ENCODE results near the gene C16orf74. TPM values are rescaled to one million over a fixed set of nuclear protein-coding genes. Genes with fewer than 3 reads are reported as not detected.

The C16orf74 gene
- total and polyA plus RNA-seq, 7 donors, result 0.60 to 8.3 (median 1.4) TPM; not detected in 1

DNA sequence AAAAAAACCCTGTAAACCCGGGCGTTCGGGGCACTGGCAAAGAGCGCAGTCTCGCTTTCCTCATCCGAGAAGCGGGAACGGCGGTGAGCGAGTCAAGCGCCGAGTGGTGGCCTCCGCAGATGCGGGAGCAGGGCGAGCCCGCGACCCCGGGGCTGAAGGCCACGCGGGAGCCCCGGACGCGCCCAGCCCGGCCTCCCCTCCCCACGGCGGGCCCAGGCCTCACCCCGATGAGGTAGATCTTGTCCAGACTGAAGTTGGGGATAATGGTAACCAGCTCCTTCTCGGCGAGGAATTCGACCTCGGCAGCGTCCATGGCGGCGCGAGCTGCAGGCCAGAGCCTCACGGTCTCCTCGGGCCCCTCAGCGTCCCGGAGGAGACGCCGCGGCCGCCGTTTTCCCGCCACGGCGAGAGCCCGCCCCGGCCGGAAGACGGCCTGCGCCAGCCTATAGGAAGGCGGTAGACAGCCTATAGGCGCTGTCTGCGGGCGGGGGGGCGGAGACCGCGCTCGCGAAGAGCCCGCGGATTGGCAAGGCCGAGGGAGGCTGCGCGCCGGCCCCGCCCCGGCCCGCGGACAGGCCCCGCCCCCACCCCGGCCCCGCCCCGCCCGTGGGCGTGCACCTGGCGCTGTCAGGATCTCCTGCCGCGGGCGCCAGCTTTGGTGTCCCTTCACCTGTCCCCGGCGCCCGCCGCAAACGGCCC, 62.2 kb downstream of the C16orf74 start, which contains the start of gene GINS2:
Gene GINS2, minus strand, starts transcription at position 369 of the 699 bp plus-strand sequence. Its CDS starts 56 bp downstream, at position 313.
- DNase-seq, result peak; percentile 95
- 1% methylated on average over 86 of the region's 86 CpGs for WGBS, 2 donors
- H3K27me3 ChIP-seq, result peaks cover 0 to 5% (median 0%) of the 10 kb centered on the region in 3 donors
- H3K4me3 ChIP-seq, result peak within 1 kb of the TSS; percentile 26 to 71 (median 60)
- TF ChIP-seq POLR2A (IDR thresholded peaks at IDR 0.05) (no peak), EP300 (IDR thresholded peaks at IDR 0.05) (no peak), POLR2AphosphoS5 (IDR thresholded peaks at IDR 0.05) (no peak)
- TF ChIP-seq, protein P1, sequence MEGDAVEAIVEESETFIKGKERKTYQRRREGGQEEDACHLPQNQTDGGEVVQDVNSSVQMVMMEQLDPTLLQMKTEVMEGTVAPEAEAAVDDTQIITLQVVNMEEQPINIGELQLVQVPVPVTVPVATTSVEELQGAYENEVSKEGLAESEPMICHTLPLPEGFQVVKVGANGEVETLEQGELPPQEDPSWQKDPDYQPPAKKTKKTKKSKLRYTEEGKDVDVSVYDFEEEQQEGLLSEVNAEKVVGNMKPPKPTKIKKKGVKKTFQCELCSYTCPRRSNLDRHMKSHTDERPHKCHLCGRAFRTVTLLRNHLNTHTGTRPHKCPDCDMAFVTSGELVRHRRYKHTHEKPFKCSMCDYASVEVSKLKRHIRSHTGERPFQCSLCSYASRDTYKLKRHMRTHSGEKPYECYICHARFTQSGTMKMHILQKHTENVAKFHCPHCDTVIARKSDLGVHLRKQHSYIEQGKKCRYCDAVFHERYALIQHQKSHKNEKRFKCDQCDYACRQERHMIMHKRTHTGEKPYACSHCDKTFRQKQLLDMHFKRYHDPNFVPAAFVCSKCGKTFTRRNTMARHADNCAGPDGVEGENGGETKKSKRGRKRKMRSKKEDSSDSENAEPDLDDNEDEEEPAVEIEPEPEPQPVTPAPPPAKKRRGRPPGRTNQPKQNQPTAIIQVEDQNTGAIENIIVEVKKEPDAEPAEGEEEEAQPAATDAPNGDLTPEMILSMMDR (IDR thresholded peaks at IDR 0.05), result no peak
- no peaks in the 10 kb centered on the region for H3K9me3 ChIP-seq
- H3K27ac ChIP-seq, result no peak within 1 kb of the TSS
- H3K36me3 ChIP-seq, result no peaks in the 10 kb centered on the region
- H3K4me1 ChIP-seq, result peaks cover 0 to 15% (median 14%) of the 10 kb centered on the region in 4 donors
- intact Hi-C loops (cut with DNase I), result no loop called here

DNA sequence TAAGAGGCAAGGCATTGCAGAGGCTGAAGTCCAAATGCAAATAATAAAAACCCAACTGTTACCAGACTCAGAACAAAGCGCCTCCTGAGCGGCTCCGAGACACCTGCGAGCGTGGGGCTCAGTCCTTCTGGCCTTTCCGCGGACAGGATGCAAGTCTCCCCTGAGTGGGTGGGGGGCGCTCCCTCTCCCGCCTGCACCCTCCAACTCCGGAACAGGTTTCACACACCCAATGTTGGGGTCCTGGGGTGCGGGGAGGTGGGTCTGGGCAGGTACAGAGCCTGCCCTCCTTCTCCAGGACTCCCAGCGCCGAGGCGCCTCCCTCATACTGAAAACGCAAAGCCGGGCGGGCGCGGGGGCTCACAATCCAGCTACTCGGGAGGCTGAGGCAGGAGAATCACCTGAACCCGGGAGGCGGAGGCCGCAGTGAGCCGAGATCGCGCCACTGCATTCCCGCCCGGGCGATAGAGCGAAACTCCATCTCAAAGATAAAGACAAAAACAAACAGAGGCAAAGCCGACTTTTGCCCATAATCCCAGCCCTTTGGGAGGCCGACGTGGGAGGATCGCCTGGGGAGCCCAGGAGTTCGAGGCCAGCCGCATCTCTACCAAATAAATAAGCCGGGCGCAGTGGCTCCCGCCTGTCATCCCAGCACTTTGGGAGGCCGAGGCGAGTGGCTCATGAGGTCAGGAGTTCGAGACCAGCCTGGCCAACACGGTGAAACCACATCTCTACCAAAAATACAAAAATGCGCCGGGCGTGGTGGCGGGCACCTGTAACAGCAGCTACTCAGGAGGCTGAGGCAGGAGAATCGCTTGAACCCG, 63.0 kb downstream of the C16orf74 start:
- H3K27me3 ChIP-seq, result peaks cover 0 to 5% (median 0%) of the 10 kb centered on the region in 3 donors
- no peak for DNase-seq
- H3K9me3 ChIP-seq, result no peaks in the 10 kb centered on the region
- TF ChIP-seq POLR2AphosphoS5 (IDR thresholded peaks at IDR 0.05) (no peak), EP300 (IDR thresholded peaks at IDR 0.05) (no peak), POLR2A (IDR thresholded peaks at IDR 0.05) (no peak)
- TF ChIP-seq, protein P1 (IDR thresholded peaks at IDR 0.05), result no peak
- 17 to 75% methylated on average over 49 of the region's 49 CpGs for WGBS, 2 donors
- H3K4me1 ChIP-seq, result peaks cover 0 to 15% (median 14%) of the 10 kb centered on the region in 4 donors
- H3K36me3 ChIP-seq, result no peaks in the 10 kb centered on the region
- no peak overlapping the region for H3K27ac ChIP-seq
- intact Hi-C loops (cut with DNase I), result no loop called here
- H3K4me3 ChIP-seq, result peak overlapping the region in 3 of 4 donors; percentile 56 to 71 (median 64)

DNA sequence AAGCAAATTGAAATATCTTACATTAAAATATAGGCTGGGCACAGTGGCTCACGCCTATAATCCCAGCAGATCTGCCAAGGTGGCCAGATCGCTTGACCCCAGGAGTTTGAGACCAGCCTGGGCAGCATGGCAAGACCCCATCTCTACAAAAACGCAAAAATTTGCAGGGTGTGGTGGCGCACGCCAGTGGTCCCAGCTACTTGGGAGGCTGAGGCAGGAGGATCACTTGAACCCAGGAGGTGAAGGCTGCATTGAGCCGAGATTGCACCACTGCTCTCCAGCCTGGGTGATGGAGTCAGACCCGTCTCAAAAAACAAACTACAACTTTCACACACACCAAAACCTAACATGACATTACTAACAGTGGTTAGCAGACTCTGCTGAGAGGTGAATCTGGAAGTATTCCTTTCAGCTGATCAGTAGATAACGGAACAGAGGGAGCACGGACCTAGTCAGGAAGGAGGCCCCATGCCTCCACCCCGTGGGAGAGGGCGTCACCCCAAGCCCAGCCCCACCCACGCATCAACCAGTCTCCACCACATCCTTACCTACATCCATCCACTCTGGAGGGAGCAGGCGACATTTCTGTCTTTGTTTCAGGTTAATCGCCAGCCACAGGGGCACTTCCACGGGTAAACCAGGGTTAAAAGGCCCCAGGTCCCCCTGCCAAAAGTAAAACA, 63.8 kb downstream of the C16orf74 start:
- intact Hi-C loops (cut with DNase I), result no loop called here
- Histone ChIP-seq H3K27ac (no peak overlapping the region), H3K4me3 (no peak overlapping the region)

DNA sequence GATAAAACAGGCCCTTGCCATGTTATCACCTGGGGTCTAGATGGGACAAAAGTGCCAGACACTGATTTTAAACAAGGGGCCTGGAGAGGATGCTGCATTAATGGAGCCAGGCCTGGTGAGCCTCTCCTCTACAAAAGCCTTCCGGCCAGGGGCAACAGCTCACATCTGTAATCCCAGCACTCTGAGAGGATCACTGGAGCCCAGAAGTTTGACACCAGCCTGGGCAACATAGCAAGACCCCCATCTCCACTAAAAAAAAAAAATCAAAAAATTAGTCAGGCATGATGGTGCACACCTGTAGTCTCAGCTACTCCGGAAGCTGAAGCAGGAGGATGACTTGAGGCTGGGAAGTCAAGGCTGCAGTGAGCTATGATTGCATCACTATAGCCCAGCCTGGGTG, 65.6 kb downstream of the C16orf74 start:
- Histone ChIP-seq H3K4me1 (peaks cover 0 to 15% (median 14%) of the 10 kb centered on the region in 4 donors), H3K27ac (no peak overlapping the region), H3K27me3 (peaks cover 0 to 5% (median 0%) of the 10 kb centered on the region in 3 donors), H3K36me3 (no peaks in the 10 kb centered on the region), H3K9me3 (no peaks in the 10 kb centered on the region), H3K4me3 (no peak overlapping the region)
- intact Hi-C loops (cut with DNase I), result no loop called here
- no peak for DNase-seq
- WGBS, 2 donors, result 96% methylated on average over 2 of the region's 2 CpGs
- TF ChIP-seq, protein P1 (IDR thresholded peaks at IDR 0.05), result no peak
- TF ChIP-seq EP300 (IDR thresholded peaks at IDR 0.05), result no peak
- TF ChIP-seq POLR2A (IDR thresholded peaks at IDR 0.05), result no peak
- no peak for TF ChIP-seq POLR2AphosphoS5 (IDR thresholded peaks at IDR 0.05)

More for the DNA sequence above, 63.8 kb downstream of the C16orf74 start:
- Histone ChIP-seq H3K4me1 (peaks cover 0 to 15% (median 14%) of the 10 kb centered on the region in 4 donors), H3K36me3 (no peaks in the 10 kb centered on the region), H3K9me3 (no peaks in the 10 kb centered on the region), H3K27me3 (peaks cover 0 to 5% (median 0%) of the 10 kb centered on the region in 3 donors)
- no peak for TF ChIP-seq POLR2A (IDR thresholded peaks at IDR 0.05)
- TF ChIP-seq EP300 (IDR thresholded peaks at IDR 0.05), result no peak
- TF ChIP-seq, protein P1 (IDR thresholded peaks at IDR 0.05), result no peak
- TF ChIP-seq POLR2AphosphoS5 (IDR thresholded peaks at IDR 0.05), result no peak
- 46 to 72% methylated on average over 15 of the region's 15 CpGs for WGBS, 2 donors
- no peak for DNase-seq
